GM23338 (cell line): ENCODE results near the gene CNTNAP2. TPM values are rescaled to one million over a fixed set of nuclear protein-coding genes. Genes with fewer than 3 reads are reported as not detected.

Source experiments
- ATAC-seq: fragments of 200-7000 bp; cut with Tn5 transposase; 3 replicates; pipeline ENCODE4 v1.9.1; 2020
- DNase-seq: peaks from one replicate; pipeline ENCODE4 v3.0.0-alpha.2; 2015; ENCODE audit warnings: low spot score
- H2AFZ ChIP-seq: fragments of 200-600 bp; sonication (generic); 2 replicates; pipeline ENCODE4 v1.8.0; 2016; ENCODE audit warnings: antibody characterized with exemption, mild to moderate bottlenecking, moderate library complexity
- H3F3A ChIP-seq: fragments of 200-600 bp; sonication (generic); replicated peaks from 2 replicates; pipeline ENCODE4 v1.8.0; 2017; ENCODE audit warnings: antibody characterized with exemption, mixed run types, low read depth
- H3K27ac ChIP-seq: fragments of 200-600 bp; sonication (generic); 2 replicates; pipeline ENCODE4 v1.6.1; 2016; ENCODE audit warnings: low read depth
- H3K27me3 ChIP-seq: fragments of 200-600 bp; sonication (generic); 2 replicates; pipeline ENCODE4 v1.8.0; 2016; ENCODE audit warnings: mild to moderate bottlenecking, mixed run types, moderate library complexity; ENCODE audit not compliant: insufficient read depth
- H3K36me3 ChIP-seq: fragments of 200-600 bp; sonication (generic); 2 replicates; pipeline ENCODE4 v1.8.0; 2016; ENCODE audit warnings: mild to moderate bottlenecking; ENCODE audit not compliant: insufficient read depth
- H3K4me1 ChIP-seq: fragments of 200-600 bp; sonication (generic); 2 replicates; pipeline ENCODE4 v1.8.0; 2016; ENCODE audit warnings: mild to moderate bottlenecking, moderate library complexity; ENCODE audit not compliant: insufficient read depth
- H3K4me2 ChIP-seq: fragments of 200-600 bp; sonication (generic); 2 replicates; pipeline ENCODE4 v1.7.1; 2017; ENCODE audit warnings: mixed run types
- H3K4me3 ChIP-seq: fragments of 200-600 bp; sonication (generic); 2 replicates; pipeline ENCODE4 v1.6.1; 2016; ENCODE audit warnings: mixed run types
- H3K79me2 ChIP-seq: fragments of 200-600 bp; sonication (generic); replicated peaks from 2 replicates; pipeline ENCODE4 v1.8.0; 2017; ENCODE audit warnings: mild to moderate bottlenecking; ENCODE audit not compliant: insufficient read depth
- H3K9me2 ChIP-seq: fragments of 200-600 bp; sonication (generic); 2 replicates; pipeline ENCODE4 v1.8.0; 2017; ENCODE audit not compliant: insufficient read depth
- H4K20me1 ChIP-seq: fragments of 200-600 bp; sonication (generic); replicated peaks from 2 replicates; pipeline ENCODE4 v1.8.0; 2017; ENCODE audit warnings: mild to moderate bottlenecking; ENCODE audit not compliant: insufficient read depth
- H3K27ac Mint-ChIP-seq: 2 replicates; pipeline ENCODE4 v1.8.0; 2020; ENCODE audit warnings: inconsistent platforms, mild to moderate bottlenecking, moderate library complexity, mixed read lengths
- H3K27me3 Mint-ChIP-seq: 3 replicates; pipeline ENCODE4 v1.8.0; 2022; ENCODE audit warnings: low read depth, mild to moderate bottlenecking, moderate library complexity, mixed read lengths, inconsistent platforms; ENCODE audit not compliant: insufficient read depth, poor library complexity
- H3K36me3 Mint-ChIP-seq: 3 replicates; pipeline ENCODE4 v1.8.0; 2021; ENCODE audit warnings: low read depth, mild to moderate bottlenecking, inconsistent platforms, moderate library complexity, mixed read lengths
- H3K4me1 Mint-ChIP-seq: 3 replicates; pipeline ENCODE4 v1.8.0; 2020; ENCODE audit warnings: mild to moderate bottlenecking, inconsistent platforms, mixed read lengths
- H3K4me3 Mint-ChIP-seq: 3 replicates; pipeline ENCODE4 v1.8.0; 2021; ENCODE audit warnings: moderate library complexity, mild to moderate bottlenecking, inconsistent platforms, mixed read lengths
- H3K9me3 Mint-ChIP-seq: 3 replicates; pipeline ENCODE4 v1.8.0; 2020; ENCODE audit warnings: moderate library complexity, mild to moderate bottlenecking, inconsistent platforms, mixed read lengths
- EZH2phosphoT487 ChIP-seq: fragments of 200-600 bp; sonication (generic); IDR thresholded peaks from one replicate; pipeline ENCODE4 v1.8.1; 2018; ENCODE audit warnings: antibody characterized with exemption; ENCODE audit not compliant: unreplicated experiment
- NANOG ChIP-seq: IDR thresholded peaks from 2 replicates; pipeline ENCODE4 v1.6.1; 2016; ENCODE audit warnings: antibody characterized with exemption, borderline replicate concordance
- REST ChIP-seq: IDR thresholded peaks from one replicate; pipeline ENCODE4 v1.6.1; 2018; ENCODE audit warnings: antibody characterized with exemption; ENCODE audit not compliant: unreplicated experiment
- STAT1 ChIP-seq: IDR thresholded peaks from one replicate; pipeline ENCODE4 v1.6.1; 2016; ENCODE audit warnings: antibody characterized with exemption; ENCODE audit not compliant: unreplicated experiment
- ZNF331 ChIP-seq: fragments of 250-450 bp; sonication (Bioruptor Pico); IDR thresholded peaks from 2 replicates; pipeline ENCODE4 v1.5.0; 2020; ENCODE audit warnings: low read depth, mild to moderate bottlenecking, moderate library complexity
- polyA plus RNA-seq: library from polyadenylated mRNA; unstranded; fragments of >200 nt; fragmentation: Nextera tagmentation; extraction: Ambion mirVana; gene quantifications from 2 replicates; pipeline ENCODE4 v1.2.1, GENCODE V29; 2016
- total RNA-seq: library from RNA; depleted of rRNA; stranded (reverse); fragments of >200 nt; shearing (Covaris generic); gene quantifications from 2 replicates; pipeline ENCODE4 v1.2.3, GENCODE V29; 2014
- TF ChIP-seq, protein P1 (sequence below), 2 experiments: fragments of 200-600 bp in 1 of 2; sonication (generic) in 1 of 2; conservative IDR thresholded peaks; 2 replicates each; pipeline versions ENCODE4 v1.5.1 to v1.6.1; 2016 to 2017; ENCODE audit warnings: antibody characterized with exemption in 2 of 2, low read depth in 2 of 2, mild to moderate bottlenecking in 2 of 2, moderate library complexity in 1 of 2
- TF ChIP-seq, protein P2 (sequence below): fragments of 250-450 bp; sonication (Bioruptor Pico); IDR thresholded peaks from 2 replicates; pipeline ENCODE4 v1.5.0; 2020; ENCODE audit warnings: mild to moderate bottlenecking, moderate library complexity

The CNTNAP2 gene
- total and polyA plus RNA-seq, 2 experiments from 2014 or later: 38.2 to 61.3 TPM

GRCh38 chr7:146375170-146375569 lies 258.6 kb downstream of the CNTNAP2 start:
- H3K9me2 ChIP-seq: no peaks in the 10 kb centered on the region
- no peak overlapping the region for H3K27ac ChIP-seq
- no peak overlapping the region for H3K4me3 ChIP-seq
- Mint-ChIP-seq H3K4me3 (no peak overlapping the region), H3K27me3 (peaks cover 2% of the 10 kb centered on the region), H3K27ac (no peak overlapping the region), H3K4me1 (no peaks in the 10 kb centered on the region), H3K9me3 (peaks cover 5% of the 10 kb centered on the region), H3K36me3 (no peaks in the 10 kb centered on the region)
- H3K36me3 ChIP-seq: no peaks in the 10 kb centered on the region; the same call in 1 of the 2 replicates
- H3K79me2 ChIP-seq: no peaks in the 10 kb centered on the region
- no peak overlapping the region for H2AFZ ChIP-seq
- H3K4me2 ChIP-seq: no peak overlapping the region
- DNase-seq (no peak), ATAC-seq (no peak)
- TF ChIP-seq NANOG: no peak
- TF ChIP-seq, protein P1, sequence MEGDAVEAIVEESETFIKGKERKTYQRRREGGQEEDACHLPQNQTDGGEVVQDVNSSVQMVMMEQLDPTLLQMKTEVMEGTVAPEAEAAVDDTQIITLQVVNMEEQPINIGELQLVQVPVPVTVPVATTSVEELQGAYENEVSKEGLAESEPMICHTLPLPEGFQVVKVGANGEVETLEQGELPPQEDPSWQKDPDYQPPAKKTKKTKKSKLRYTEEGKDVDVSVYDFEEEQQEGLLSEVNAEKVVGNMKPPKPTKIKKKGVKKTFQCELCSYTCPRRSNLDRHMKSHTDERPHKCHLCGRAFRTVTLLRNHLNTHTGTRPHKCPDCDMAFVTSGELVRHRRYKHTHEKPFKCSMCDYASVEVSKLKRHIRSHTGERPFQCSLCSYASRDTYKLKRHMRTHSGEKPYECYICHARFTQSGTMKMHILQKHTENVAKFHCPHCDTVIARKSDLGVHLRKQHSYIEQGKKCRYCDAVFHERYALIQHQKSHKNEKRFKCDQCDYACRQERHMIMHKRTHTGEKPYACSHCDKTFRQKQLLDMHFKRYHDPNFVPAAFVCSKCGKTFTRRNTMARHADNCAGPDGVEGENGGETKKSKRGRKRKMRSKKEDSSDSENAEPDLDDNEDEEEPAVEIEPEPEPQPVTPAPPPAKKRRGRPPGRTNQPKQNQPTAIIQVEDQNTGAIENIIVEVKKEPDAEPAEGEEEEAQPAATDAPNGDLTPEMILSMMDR (conservative IDR thresholded peaks at IDR 0.05; ENCODE audit: low read depth in 2 of 2): no peak
- no peak for TF ChIP-seq REST
- TF ChIP-seq EZH2phosphoT487: no peak
- TF ChIP-seq ZNF331 (CRISPR knock-in tag): no peak
- H3K4me1 ChIP-seq: no peaks in the 10 kb centered on the region
- no peaks in the 10 kb centered on the region for H3F3A ChIP-seq
- H4K20me1 ChIP-seq: no peaks in the 10 kb centered on the region
- no peaks in the 10 kb centered on the region for H3K27me3 ChIP-seq

- Histone ChIP-seq H3K36me3 (no peaks in the 10 kb centered on the region), H3K9me2 (no peaks in the 10 kb centered on the region), H4K20me1 (no peaks in the 10 kb centered on the region), H3K4me3 (no peak overlapping the region), H2AFZ (no peak overlapping the region), H3K27ac (no peak overlapping the region), H3K27me3 (no peaks in the 10 kb centered on the region), H3K4me1 (no peaks in the 10 kb centered on the region), H3K4me2 (no peak overlapping the region), H3K79me2 (no peaks in the 10 kb centered on the region), H3F3A (no peaks in the 10 kb centered on the region)
- TF ChIP-seq, protein P2, sequence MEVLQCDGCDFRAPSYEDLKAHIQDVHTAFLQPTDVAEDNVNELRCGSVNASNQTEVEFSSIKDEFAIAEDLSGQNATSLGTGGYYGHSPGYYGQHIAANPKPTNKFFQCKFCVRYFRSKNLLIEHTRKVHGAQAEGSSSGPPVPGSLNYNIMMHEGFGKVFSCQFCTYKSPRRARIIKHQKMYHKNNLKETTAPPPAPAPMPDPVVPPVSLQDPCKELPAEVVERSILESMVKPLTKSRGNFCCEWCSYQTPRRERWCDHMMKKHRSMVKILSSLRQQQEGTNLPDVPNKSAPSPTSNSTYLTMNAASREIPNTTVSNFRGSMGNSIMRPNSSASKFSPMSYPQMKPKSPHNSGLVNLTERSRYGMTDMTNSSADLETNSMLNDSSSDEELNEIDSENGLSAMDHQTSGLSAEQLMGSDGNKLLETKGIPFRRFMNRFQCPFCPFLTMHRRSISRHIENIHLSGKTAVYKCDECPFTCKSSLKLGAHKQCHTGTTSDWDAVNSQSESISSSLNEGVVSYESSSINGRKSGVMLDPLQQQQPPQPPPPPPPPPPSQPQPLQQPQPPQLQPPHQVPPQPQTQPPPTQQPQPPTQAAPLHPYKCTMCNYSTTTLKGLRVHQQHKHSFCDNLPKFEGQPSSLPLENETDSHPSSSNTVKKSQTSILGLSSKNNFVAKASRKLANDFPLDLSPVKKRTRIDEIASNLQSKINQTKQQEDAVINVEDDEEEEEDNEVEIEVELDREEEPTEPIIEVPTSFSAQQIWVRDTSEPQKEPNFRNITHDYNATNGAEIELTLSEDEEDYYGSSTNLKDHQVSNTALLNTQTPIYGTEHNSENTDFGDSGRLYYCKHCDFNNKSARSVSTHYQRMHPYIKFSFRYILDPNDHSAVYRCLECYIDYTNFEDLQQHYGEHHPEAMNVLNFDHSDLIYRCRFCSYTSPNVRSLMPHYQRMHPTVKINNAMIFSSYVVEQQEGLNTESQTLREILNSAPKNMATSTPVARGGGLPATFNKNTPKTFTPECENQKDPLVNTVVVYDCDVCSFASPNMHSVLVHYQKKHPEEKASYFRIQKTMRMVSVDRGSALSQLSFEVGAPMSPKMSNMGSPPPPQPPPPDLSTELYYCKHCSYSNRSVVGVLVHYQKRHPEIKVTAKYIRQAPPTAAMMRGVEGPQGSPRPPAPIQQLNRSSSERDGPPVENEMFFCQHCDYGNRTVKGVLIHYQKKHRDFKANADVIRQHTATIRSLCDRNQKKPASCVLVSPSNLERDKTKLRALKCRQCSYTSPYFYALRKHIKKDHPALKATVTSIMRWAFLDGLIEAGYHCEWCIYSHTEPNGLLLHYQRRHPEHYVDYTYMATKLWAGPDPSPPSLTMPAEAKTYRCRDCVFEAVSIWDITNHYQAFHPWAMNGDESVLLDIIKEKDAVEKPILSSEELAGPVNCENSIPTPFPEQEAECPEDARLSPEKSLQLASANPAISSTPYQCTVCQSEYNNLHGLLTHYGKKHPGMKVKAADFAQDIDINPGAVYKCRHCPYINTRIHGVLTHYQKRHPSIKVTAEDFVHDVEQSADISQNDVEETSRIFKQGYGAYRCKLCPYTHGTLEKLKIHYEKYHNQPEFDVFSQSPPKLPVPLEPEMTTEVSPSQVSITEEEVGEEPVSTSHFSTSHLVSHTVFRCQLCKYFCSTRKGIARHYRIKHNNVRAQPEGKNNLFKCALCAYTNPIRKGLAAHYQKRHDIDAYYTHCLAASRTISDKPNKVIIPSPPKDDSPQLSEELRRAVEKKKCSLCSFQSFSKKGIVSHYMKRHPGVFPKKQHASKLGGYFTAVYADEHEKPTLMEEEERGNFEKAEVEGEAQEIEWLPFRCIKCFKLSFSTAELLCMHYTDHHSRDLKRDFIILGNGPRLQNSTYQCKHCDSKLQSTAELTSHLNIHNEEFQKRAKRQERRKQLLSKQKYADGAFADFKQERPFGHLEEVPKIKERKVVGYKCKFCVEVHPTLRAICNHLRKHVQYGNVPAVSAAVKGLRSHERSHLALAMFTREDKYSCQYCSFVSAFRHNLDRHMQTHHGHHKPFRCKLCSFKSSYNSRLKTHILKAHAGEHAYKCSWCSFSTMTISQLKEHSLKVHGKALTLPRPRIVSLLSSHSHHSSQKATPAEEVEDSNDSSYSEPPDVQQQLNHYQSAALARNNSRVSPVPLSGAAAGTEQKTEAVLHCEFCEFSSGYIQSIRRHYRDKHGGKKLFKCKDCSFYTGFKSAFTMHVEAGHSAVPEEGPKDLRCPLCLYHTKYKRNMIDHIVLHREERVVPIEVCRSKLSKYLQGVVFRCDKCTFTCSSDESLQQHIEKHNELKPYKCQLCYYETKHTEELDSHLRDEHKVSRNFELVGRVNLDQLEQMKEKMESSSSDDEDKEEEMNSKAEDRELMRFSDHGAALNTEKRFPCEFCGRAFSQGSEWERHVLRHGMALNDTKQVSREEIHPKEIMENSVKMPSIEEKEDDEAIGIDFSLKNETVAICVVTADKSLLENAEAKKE: no peak
- TF ChIP-seq, protein P1 (conservative IDR thresholded peaks at IDR 0.05; ENCODE audit: low read depth in 2 of 2): no peak
- no peak for TF ChIP-seq STAT1
- no peaks in the 10 kb centered on the region for H3K36me3 Mint-ChIP-seq
- no peak overlapping the region for H3K27ac Mint-ChIP-seq
- H3K4me1 Mint-ChIP-seq: no peaks in the 10 kb centered on the region
- no peak for DNase-seq
- peaks cover 2% of the 10 kb centered on the region; the same call in 2 of the 3 replicates for H3K9me3 Mint-ChIP-seq
- H3K27me3 Mint-ChIP-seq: peaks cover under 1% of the 10 kb centered on the region
- no peak overlapping the region for H3K4me3 Mint-ChIP-seq
- ATAC-seq: no peak
These were observed 261.6 kb downstream of the CNTNAP2 start for GRCh38 chr7:146378196-146378595.
